Thoracic aorta (tissue), 2 donors: ENCODE data around the gene VWA1. TPM values are rescaled to one million over a fixed set of nuclear protein-coding genes. Genes with fewer than 3 reads are reported as not detected.
A peak's percentile ranks its signal among the peaks of the same experiment; 100 is the strongest.

ENCODE experiments used
- ATAC-seq: fragments of 150-250 bp; one replicate; pipeline ENCODE4 v1.8.0; 2017; ENCODE audit warnings: low read depth; ENCODE audit not compliant: insufficient number of reproducible peaks, low FRiP score
- DNase-seq: peaks from one replicate; pipeline ENCODE4 v3.0.0-alpha.2; 2020; ENCODE audit warnings: low spot score
- H3K27ac ChIP-seq, 2 donors: fragments of 200-600 bp; sonication (generic); 1 replicate in 1 of 2; 2 replicates in 1 of 2; pipeline ENCODE4 v1.5.1; 2016; ENCODE audit warnings: mild to moderate bottlenecking in 2 of 2, moderate library complexity in 2 of 2
- H3K27me3 ChIP-seq: fragments of 200-600 bp; sonication (generic); replicated peaks from 2 replicates; pipeline ENCODE4 v1.6.0; 2016; ENCODE audit warnings: mild to moderate bottlenecking; ENCODE audit not compliant: insufficient read depth
- H3K36me3 ChIP-seq: fragments of 200-600 bp; sonication (generic); one replicate; pipeline ENCODE4 v1.5.1; 2016
- H3K4me1 ChIP-seq, 2 donors: fragments of 200-600 bp; sonication (generic); 1 replicate in 1 of 2; 2 replicates in 1 of 2; pipeline versions ENCODE4 v1.5.1 to v1.6.0; 2016; ENCODE audit warnings: low read depth in 2 of 2, mild to moderate bottlenecking in 1 of 2; ENCODE audit not compliant: control insufficient read depth in 1 of 2
- H3K4me3 ChIP-seq: fragments of 200-600 bp; sonication (generic); 2 replicates; pipeline ENCODE4 v1.5.1; 2016; ENCODE audit warnings: mild to moderate bottlenecking
- H3K9me3 ChIP-seq: fragments of 200-600 bp; sonication (generic); 2 replicates; pipeline ENCODE4 v1.5.1; 2016
- CTCF ChIP-seq: fragments of 200-600 bp; sonication (generic); IDR thresholded peaks from one replicate; pipeline ENCODE4 v1.5.1; 2019; ENCODE audit warnings: antibody characterized with exemption
- total RNA-seq, 2 donors: library from RNA; depleted of rRNA; stranded (reverse); fragments of >200 nt; gene quantifications; one replicate each; pipeline versions ENCODE4 v1.1.0 to v1.2.3, GENCODE V29; 2016

The VWA1 gene
- total RNA-seq, 2 donors from 2014 or later: 21.7 to 23.6 TPM

- Histone ChIP-seq H3K27me3 (no peaks in the 10 kb centered on the region), H3K4me3 (peak overlapping the region; percentile 7), H3K9me3 (no peaks in the 10 kb centered on the region), H3K36me3 (no peaks in the 10 kb centered on the region), H3K4me1 (peaks cover 15 to 58% of the 10 kb centered on the region in 2 donors), H3K27ac (peak overlapping the region; percentile 68 to 83)
- ATAC-seq (no peak), DNase-seq (no peak)
- TF ChIP-seq CTCF: no peak
These were observed 2.3 kb upstream of the VWA1 start for GRCh38 chr1:1432951-1433803.

GRCh38 chr1:1433804-1434130 is 1.7 kb upstream of the VWA1 start:
- peak overlapping the region; percentile 68 to 83 for H3K27ac ChIP-seq
- H3K4me1 ChIP-seq: peaks cover 15 to 58% of the 10 kb centered on the region in 2 donors
- TF ChIP-seq CTCF: no peak
- H3K4me3 ChIP-seq: peak overlapping the region; percentile 7
- no peaks in the 10 kb centered on the region for H3K27me3 ChIP-seq
- ATAC-seq (no peak), DNase-seq (no peak)
- no peaks in the 10 kb centered on the region for H3K9me3 ChIP-seq
- no peaks in the 10 kb centered on the region for H3K36me3 ChIP-seq

GRCh38 chr1:1434131-1434823 is 1.2 kb upstream of the VWA1 start:
- no peak for ATAC-seq

GRCh38 chr1:1434824-1435105 is 725 bp upstream of the VWA1 start:
- no peaks in the 10 kb centered on the region for H3K9me3 ChIP-seq
- H3K4me1 ChIP-seq: peaks cover 15 to 55% of the 10 kb centered on the region in 2 donors
- no peak for DNase-seq
- H3K27me3 ChIP-seq: no peaks in the 10 kb centered on the region
- H3K27ac ChIP-seq: peak overlapping the region; percentile 68 to 83
- no peak for TF ChIP-seq CTCF
- no peak for ATAC-seq
- no peaks in the 10 kb centered on the region for H3K36me3 ChIP-seq
- H3K4me3 ChIP-seq: peak overlapping the region; percentile 69

More at GRCh38 chr1:1434131-1434823, 1.2 kb upstream of the VWA1 start:
- H3K36me3 ChIP-seq: no peaks in the 10 kb centered on the region
- peaks cover 15 to 58% of the 10 kb centered on the region in 2 donors for H3K4me1 ChIP-seq
- no peaks in the 10 kb centered on the region for H3K9me3 ChIP-seq
- no peak for TF ChIP-seq CTCF
- H3K27ac ChIP-seq: peak overlapping the region; percentile 68 to 83
- DNase-seq: no peak
- H3K27me3 ChIP-seq: no peaks in the 10 kb centered on the region
- H3K4me3 ChIP-seq: peak overlapping the region; percentile 69

GRCh38 chr1:1435911-1436629 is 580 bp downstream of the VWA1 start:
- Histone ChIP-seq H3K4me3 (peak overlapping the region; percentile 69), H3K4me1 (peaks cover 9 to 44% of the 10 kb centered on the region in 2 donors), H3K27ac (no peak overlapping the region), H3K9me3 (no peaks in the 10 kb centered on the region), H3K27me3 (no peaks in the 10 kb centered on the region), H3K36me3 (no peaks in the 10 kb centered on the region)
- ATAC-seq: no peak
- TF ChIP-seq CTCF: no peak
- DNase-seq: no peak
